SU-DHL-6 (cell line): Measurements from ENCODE around the gene CREB5.

Source experiments
- H2AFZ ChIP-seq: fragments of 200-600 bp; sonication (generic); 2 replicates; pipeline ENCODE4 v1.6.1; 2014; ENCODE audit warnings: low read depth, mild to moderate bottlenecking, moderate library complexity, mixed read lengths, antibody characterized with exemption, low read length; ENCODE audit not compliant: severe bottlenecking
- H3F3A ChIP-seq: fragments of 200-600 bp; shearing (Covaris generic); 2 replicates; pipeline ENCODE4 v1.6.0; 2016; ENCODE audit warnings: antibody characterized with exemption, mild to moderate bottlenecking; ENCODE audit not compliant: insufficient read depth
- H3K27ac ChIP-seq: fragments of 200-600 bp; sonication (generic); 2 replicates; pipeline ENCODE4 v1.5.1; 2016; ENCODE audit warnings: low read depth, mild to moderate bottlenecking, low read length, moderate library complexity, mixed read lengths
- H3K27me3 ChIP-seq: fragments of 200-600 bp; sonication (generic), shearing (Covaris generic); 2 replicates; pipeline ENCODE4 v1.6.0; 2014; ENCODE audit warnings: mild to moderate bottlenecking, low read length
- H3K36me3 ChIP-seq: fragments of 200-600 bp; sonication (generic); 2 replicates; pipeline ENCODE4 v1.6.1; 2014; ENCODE audit warnings: mild to moderate bottlenecking, low read length, mixed read lengths
- H3K4me2 ChIP-seq: fragments of 300-600, 200-600 bp; shearing (Covaris generic), sonication (generic); 2 replicates; pipeline ENCODE4 v1.6.0; 2014; ENCODE audit warnings: low read length, low read depth, mild to moderate bottlenecking; ENCODE audit not compliant: poor library complexity, severe bottlenecking
- H3K4me3 ChIP-seq: fragments of 200-600 bp; sonication (generic); 2 replicates; pipeline ENCODE4 v1.5.1; 2014; ENCODE audit warnings: antibody characterized with exemption, low read length, mild to moderate bottlenecking, mixed read lengths; ENCODE audit not compliant: insufficient read depth, poor library complexity, severe bottlenecking
- H3K79me2 ChIP-seq: fragments of 200-600 bp; sonication (generic); 2 replicates; pipeline ENCODE4 v1.6.1; 2014; ENCODE audit warnings: mild to moderate bottlenecking, low read length, moderate library complexity; ENCODE audit not compliant: insufficient read depth
- H3K9ac ChIP-seq: fragments of 200-600 bp; sonication (generic); 2 replicates; pipeline ENCODE4 v1.7.0; 2014; ENCODE audit warnings: mild to moderate bottlenecking, low read length
- H3K9me2 ChIP-seq: fragments of 200-600 bp; sonication (generic); replicated peaks from 2 replicates; pipeline ENCODE4 v1.6.1; 2014; ENCODE audit warnings: low read length; ENCODE audit not compliant: insufficient read depth
- H3K9me3 ChIP-seq: fragments of 200-600 bp; sonication (generic); 2 replicates; pipeline ENCODE4 v1.6.1; 2014; ENCODE audit warnings: low read length, mixed read lengths; ENCODE audit not compliant: insufficient read depth
- H4K20me1 ChIP-seq: fragments of 200-600 bp; sonication (generic); 2 replicates; pipeline ENCODE4 v1.6.1; 2014; ENCODE audit warnings: low read depth, mild to moderate bottlenecking, antibody characterized with exemption, low read length, moderate library complexity, mixed read lengths
- CTCF ChIP-seq: fragments of 200-600 bp; sonication (generic); IDR thresholded peaks from one replicate; pipeline ENCODE4 v1.5.1; 2017; ENCODE audit warnings: antibody characterized with exemption, mild to moderate bottlenecking, low read length, moderate library complexity; ENCODE audit not compliant: insufficient read depth, poor library complexity, severe bottlenecking
- EZH2phosphoT487 ChIP-seq: fragments of 200-600 bp; sonication (generic), shearing (Covaris generic); conservative IDR thresholded peaks from 2 replicates; pipeline ENCODE4 v1.6.1; 2018; ENCODE audit warnings: mild to moderate bottlenecking, antibody characterized with exemption, low read length, moderate library complexity, mixed read lengths

The CREB5 gene

DNA sequence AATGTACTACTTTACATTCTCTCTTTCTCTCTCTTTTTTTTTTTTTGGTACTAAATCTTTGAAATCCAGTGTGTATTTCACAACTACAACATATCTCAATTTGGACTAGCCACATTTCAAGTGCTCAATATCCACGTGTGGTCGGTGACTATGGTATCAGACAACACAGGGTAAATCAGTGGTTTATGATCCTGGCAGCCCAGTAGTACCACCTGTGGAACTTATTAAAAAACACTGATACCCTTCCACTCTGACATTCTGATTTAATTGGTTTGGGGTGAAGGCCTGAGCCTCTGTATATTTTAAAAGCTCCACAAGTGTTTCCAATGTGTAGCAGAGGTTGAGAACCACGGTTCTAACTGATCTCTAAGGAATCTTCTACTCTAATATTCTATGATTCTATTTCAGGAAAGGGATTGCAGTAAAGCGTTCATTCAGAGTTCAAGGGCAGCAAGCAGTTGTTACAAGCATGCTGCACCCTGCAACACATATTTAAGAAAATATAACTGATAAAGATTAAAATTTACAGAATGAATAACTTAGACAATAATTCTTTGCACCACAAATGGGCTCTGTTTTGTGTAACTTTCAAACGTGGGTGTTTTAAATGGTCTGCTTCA lies 5.1 kb downstream of the CREB5 start:
- Histone ChIP-seq H3K9me3 (no peaks in the 10 kb centered on the region), H3K27ac (no peak overlapping the region), H4K20me1 (no peaks in the 10 kb centered on the region), H3K36me3 (no peaks in the 10 kb centered on the region), H3K9ac (no peak overlapping the region), H2AFZ (no peak overlapping the region), H3K27me3 (no peaks in the 10 kb centered on the region), H3K4me3 (no peak overlapping the region), H3K9me2 (no peaks in the 10 kb centered on the region), H3K79me2 (no peaks in the 10 kb centered on the region), H3F3A (no peaks in the 10 kb centered on the region), H3K4me2 (no peak overlapping the region)
- no peak for TF ChIP-seq CTCF

DNA sequence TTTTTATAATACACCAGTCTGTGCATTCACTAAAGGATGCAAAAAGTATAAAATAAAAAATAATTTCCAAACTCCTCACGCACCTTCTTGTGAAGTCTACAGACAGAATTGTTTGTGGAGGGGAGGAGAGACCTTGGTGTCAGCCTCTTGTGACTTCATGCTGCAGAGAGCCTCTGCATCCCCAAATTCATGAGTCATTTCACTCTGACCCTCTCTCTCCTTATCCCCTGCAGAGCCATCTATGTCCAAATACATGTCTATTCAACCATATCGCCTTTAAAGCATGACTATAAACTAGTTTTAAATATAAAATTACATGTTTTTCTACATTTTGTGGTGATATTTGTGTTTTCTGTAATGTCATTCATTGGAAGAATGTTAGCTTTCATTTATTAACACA lies 6.0 kb downstream of the CREB5 start:
- Histone ChIP-seq H3K4me3 (no peak overlapping the region), H3K9me2 (no peaks in the 10 kb centered on the region), H4K20me1 (no peaks in the 10 kb centered on the region), H3K27me3 (no peaks in the 10 kb centered on the region), H3K79me2 (no peaks in the 10 kb centered on the region), H3K9ac (no peak overlapping the region), H3K27ac (no peak overlapping the region), H3K9me3 (no peaks in the 10 kb centered on the region), H2AFZ (no peak overlapping the region), H3K36me3 (no peaks in the 10 kb centered on the region), H3F3A (no peaks in the 10 kb centered on the region), H3K4me2 (no peak overlapping the region)
- TF ChIP-seq CTCF, result no peak
- TF ChIP-seq EZH2phosphoT487, result no peak

- Histone ChIP-seq H3K9ac (no peak overlapping the region), H3K27me3 (no peaks in the 10 kb centered on the region), H2AFZ (no peak overlapping the region), H3K4me2 (no peak overlapping the region), H3K36me3 (no peaks in the 10 kb centered on the region), H3F3A (no peaks in the 10 kb centered on the region), H3K9me2 (no peaks in the 10 kb centered on the region), H3K79me2 (no peaks in the 10 kb centered on the region), H3K9me3 (no peaks in the 10 kb centered on the region), H3K4me3 (no peak overlapping the region), H3K27ac (no peak overlapping the region), H4K20me1 (no peaks in the 10 kb centered on the region)
- TF ChIP-seq EZH2phosphoT487 (no peak), CTCF (no peak)
Observed at GRCh38 chr7:28418966-28419365, 6.6 kb downstream of the CREB5 start.
